GM19463 (cell line): ENCODE measurements around the gene HCN1.
"Not testable (repeated sequence)": the region's sequence is repeated elsewhere in the genome, so short reads cannot be mapped to it uniquely, and the experiment has no call there.

Source experiments
- ATAC-seq: cut with Tn5 transposase; IDR thresholded peaks from one replicate; pipeline ENCODE4 v1.9.1; 2021; ENCODE audit warnings: mild to moderate bottlenecking, moderate library complexity; ENCODE audit not compliant: unreplicated experiment

Gene HCN1

GRCh38 chr5:45312627-45313026 lies 383.6 kb downstream of the HCN1 start:
- ATAC-seq: not testable (repeated sequence)

- ATAC-seq: no peak
Observed at GRCh38 chr5:45295231-45295630, 400.9 kb downstream of the HCN1 start.

- ATAC-seq: no peak
Observed at GRCh38 chr5:45288746-45289145, 407.4 kb downstream of the HCN1 start.

- ATAC-seq: no peak
Observed at GRCh38 chr5:45284436-45284835, 411.7 kb downstream of the HCN1 start.

- no peak for ATAC-seq
Observed at GRCh38 chr5:45281081-45281480, 415.1 kb downstream of the HCN1 start.

- no peak for ATAC-seq
Observed at GRCh38 chr5:45279109-45279508, 417.1 kb downstream of the HCN1 start.

- no peak for ATAC-seq
Observed at GRCh38 chr5:45277860-45278259, 418.3 kb downstream of the HCN1 start.

GRCh38 chr5:45274241-45274640 lies 421.9 kb downstream of the HCN1 start:
- ATAC-seq: no peak

GRCh38 chr5:45271626-45272025 lies 424.6 kb downstream of the HCN1 start:
- ATAC-seq: no peak

GRCh38 chr5:45264447-45264846 lies 431.7 kb downstream of the HCN1 start:
- no peak for ATAC-seq

- no peak for ATAC-seq
Observed at GRCh38 chr5:45262061-45262590, 434.1 kb downstream of the HCN1 start.

GRCh38 chr5:45261125-45261524 lies 435.1 kb downstream of the HCN1 start:
- ATAC-seq: no peak

- no peak for ATAC-seq
Observed at GRCh38 chr5:45260292-45260691, 435.9 kb downstream of the HCN1 start.

- ATAC-seq: no peak
Observed at GRCh38 chr5:45252978-45253377, 443.2 kb downstream of the HCN1 start.

- ATAC-seq: no peak
Observed at GRCh38 chr5:45252541-45252940, 443.6 kb downstream of the HCN1 start.

- no peak for ATAC-seq
Observed at GRCh38 chr5:45225571-45226031, 470.6 kb downstream of the HCN1 start.

- no peak for ATAC-seq
Observed at GRCh38 chr5:45205403-45205961, 490.7 kb downstream of the HCN1 start.
